Panc1 (cell line): Measurements from ENCODE around the gene RPL27A. TPM values are rescaled to one million over a fixed set of nuclear protein-coding genes. Genes with fewer than 3 reads are reported as not detected.

Experiments
- ATAC-seq: fragments of 200-7000 bp; cut with Tn5 transposase; 2 replicates; pipeline ENCODE4 v1.9.1; 2020; ENCODE audit warnings: mild to moderate bottlenecking, moderate library complexity
- BruUV-seq: library from RNA; stranded (reverse); fragments of 400-500 nt; replicated peaks from 2 replicates; lab custom pipeline; 2021; lab: Mats Ljungman, UMichigan
- CTCF ChIA-PET: fragments of 300-600 bp; sonication (Branson Sonifier 250); formaldehyde crosslinking; loops from one replicate; lab custom pipeline; 2022; ENCODE audit warnings: antibody characterized with exemption; lab: Charles Lee
- POLR2A ChIA-PET: fragments of 300-600 bp; sonication (Branson Sonifier 250); formaldehyde crosslinking; loops from one replicate; lab custom pipeline; 2022; ENCODE audit warnings: antibody characterized with exemption; lab: Charles Lee
- DNase-seq: peaks from one replicate; pipeline ENCODE4 v3.0.0-alpha.2; 2010; ENCODE audit warnings: low read depth, low spot score
- H3K27ac ChIP-seq: 2 replicates; pipeline ENCODE4 v1.5.1; 2011; ENCODE audit warnings: mild to moderate bottlenecking, low read length, inconsistent platforms
- H3K27me3 ChIP-seq: fragments of 200-500 bp; sonication (Bioruptor generic); 2 replicates; pipeline ENCODE4 v1.6.0; 2014; ENCODE audit warnings: low read length, inconsistent platforms; ENCODE audit not compliant: control insufficient read depth, insufficient read depth
- H3K36me3 ChIP-seq: fragments of 200-500 bp; sonication (Bioruptor generic); 2 replicates; pipeline ENCODE4 v1.5.1; 2014; ENCODE audit warnings: inconsistent platforms, mild to moderate bottlenecking, low read length, moderate library complexity; ENCODE audit not compliant: control insufficient read depth, insufficient read depth
- H3K4me1 ChIP-seq: 2 replicates; pipeline ENCODE4 v1.5.1; 2011; ENCODE audit warnings: inconsistent platforms, mild to moderate bottlenecking, low read length, moderate library complexity; ENCODE audit not compliant: control insufficient read depth, insufficient read depth
- H3K4me3 ChIP-seq, 2 experiments: 2 replicates each; pipeline ENCODE4 v1.5.1; 2011 to 2012; ENCODE audit warnings: low read depth in 2 of 2, low read length in 2 of 2, mild to moderate bottlenecking in 2 of 2, inconsistent platforms in 1 of 2, moderate library complexity in 1 of 2
- H3K9me3 ChIP-seq: fragments of 200-500 bp; sonication (Bioruptor generic); 2 replicates; pipeline ENCODE4 v1.5.1; 2014; ENCODE audit warnings: low read depth, mild to moderate bottlenecking, inconsistent platforms, low read length, moderate library complexity; ENCODE audit not compliant: control insufficient read depth, insufficient read depth
- CTCF ChIP-seq: fragments of 450-650 bp; IDR thresholded peaks from 2 replicates; pipeline ENCODE4 v1.5.1; 2017; ENCODE audit warnings: mild to moderate bottlenecking
- POLR2AphosphoS5 ChIP-seq: IDR thresholded peaks from 2 replicates; pipeline ENCODE4 v1.6.1; 2012; ENCODE audit warnings: mild to moderate bottlenecking, low read depth, low read length, moderate library complexity
- REST ChIP-seq, 2 experiments: IDR thresholded peaks; 2 replicates each; pipeline ENCODE4 v1.6.1; 2011 to 2012; ENCODE audit warnings: low read depth in 2 of 2, control low read depth in 1 of 2, low read length in 1 of 2, mild to moderate bottlenecking in 1 of 2, moderate library complexity in 1 of 2; ENCODE audit not compliant: insufficient read depth in 1 of 2
- SIN3A ChIP-seq: IDR thresholded peaks from 2 replicates; pipeline ENCODE4 v1.6.1; 2012; ENCODE audit warnings: low read depth, mild to moderate bottlenecking, low read length, moderate library complexity, borderline replicate concordance; ENCODE audit not compliant: insufficient read depth
- TCF7L2 ChIP-seq: IDR thresholded peaks from 2 replicates; pipeline ENCODE4 v1.6.1; 2011; ENCODE audit warnings: mild to moderate bottlenecking, low read depth, low read length, inconsistent platforms
- in situ Hi-C: cut with HindIII; loops from 2 replicates; pipeline ENCODE4 v1.10.0; 2016; ENCODE audit warnings: low sequenced_read_pairs, low pct_unique_long_range_greater_than_20kb
- intact Hi-C: fragments of 100-400 bp; cut with micrococcal nuclease; formaldehyde crosslinking; loops from one replicate; pipeline ENCODE4 v1.10.0; 2022; ENCODE audit not compliant: unreplicated experiment
- total RNA-seq: library from RNA; stranded (reverse); gene quantifications from one replicate; pipeline ENCODE4 v1.2.1, GENCODE V29; 2021; ENCODE audit not compliant: unreplicated experiment

RPL27A gene
- total RNA-seq, 1 experiment from 2014 or later = 1,115 TPM

GRCh38 chr11:8721609-8722500 lies 39.3 kb downstream of the RPL27A start:
- TF ChIP-seq SIN3A = no peak
- TF ChIP-seq CTCF = no peak
- no peak for TF ChIP-seq REST (IDR thresholded peaks at IDR 0.05; ENCODE audit: insufficient read depth in 1 of 2, low read depth in 2 of 2, low read length in 1 of 2)
- no peak for TF ChIP-seq POLR2AphosphoS5
- TF ChIP-seq TCF7L2 = no peak
- Histone ChIP-seq H3K4me3 (no peak overlapping the region), H3K36me3 (no peaks in the 10 kb centered on the region; the same call in 1 of the 2 replicates), H3K27ac (no peak overlapping the region), H3K27me3 (no peaks in the 10 kb centered on the region), H3K9me3 (no peaks in the 10 kb centered on the region), H3K4me1 (peaks cover 26% of the 10 kb centered on the region)
- ATAC-seq (no peak), DNase-seq (no peak)
- in situ Hi-C loops = no loop called here
- ChIA-PET POLR2A (interaction anchor here (0.5 kb wide), 2 partner anchors 255 to 851 kb away, joined by 3 to 4 read pairs; partner anchors contain the start of gene WEE1), CTCF (no interaction called here)
- no TSS peak for BruUV-seq
- intact Hi-C loops = no loop called here

- DNase-seq = no peak
- Histone ChIP-seq H3K27me3 (no peaks in the 10 kb centered on the region), H3K4me3 (no peak overlapping the region), H3K4me1 (peaks cover 20% of the 10 kb centered on the region), H3K9me3 (no peaks in the 10 kb centered on the region), H3K27ac (no peak overlapping the region), H3K36me3 (no peaks in the 10 kb centered on the region)
- intact Hi-C loops = no loop called here
- BruUV-seq = no TSS peak
- ChIA-PET POLR2A (no interaction called here), CTCF (no interaction called here)
- in situ Hi-C loops = no loop called here
- no peak for ATAC-seq
- TF ChIP-seq POLR2AphosphoS5 (no peak), REST (IDR thresholded peaks at IDR 0.05; ENCODE audit: insufficient read depth in 1 of 2, low read depth in 2 of 2, low read length in 1 of 2) (no peak), CTCF (no peak), TCF7L2 (no peak), SIN3A (no peak)
Observed at GRCh38 chr11:8722809-8723208, 40.2 kb downstream of the RPL27A start.
